BE2C (cell line): ENCODE results near the gene PSENEN.

Experiments used
- DNase-seq: peaks from one replicate; pipeline ENCODE4 v3.0.0-alpha.2; 2020
- H3K27me3 ChIP-seq: fragments of 250-450 bp; sonication (Bioruptor Pico); 2 replicates; pipeline ENCODE4 v1.5.1; 2020; ENCODE audit warnings: mild to moderate bottlenecking
- H3K36me3 ChIP-seq: fragments of 250-450 bp; sonication (Bioruptor Pico); 2 replicates; pipeline ENCODE4 v1.5.1; 2020; ENCODE audit warnings: mild to moderate bottlenecking
- H3K4me1 ChIP-seq: fragments of 250-450 bp; sonication (Bioruptor Pico); 2 replicates; pipeline ENCODE4 v1.5.1; 2020
- H3K4me3 ChIP-seq: 2 replicates; pipeline ENCODE4 v1.5.1; 2011; ENCODE audit warnings: low read depth, low read length
- H3K9me3 ChIP-seq: fragments of 250-450 bp; sonication (Bioruptor Pico); 2 replicates; pipeline ENCODE4 v1.5.1; 2020
- TF ChIP-seq, protein P1 (sequence below): IDR thresholded peaks from 2 replicates; pipeline ENCODE4 v1.5.1; 2012; ENCODE audit warnings: mild to moderate bottlenecking, low read depth, low read length

Gene PSENEN

DNA sequence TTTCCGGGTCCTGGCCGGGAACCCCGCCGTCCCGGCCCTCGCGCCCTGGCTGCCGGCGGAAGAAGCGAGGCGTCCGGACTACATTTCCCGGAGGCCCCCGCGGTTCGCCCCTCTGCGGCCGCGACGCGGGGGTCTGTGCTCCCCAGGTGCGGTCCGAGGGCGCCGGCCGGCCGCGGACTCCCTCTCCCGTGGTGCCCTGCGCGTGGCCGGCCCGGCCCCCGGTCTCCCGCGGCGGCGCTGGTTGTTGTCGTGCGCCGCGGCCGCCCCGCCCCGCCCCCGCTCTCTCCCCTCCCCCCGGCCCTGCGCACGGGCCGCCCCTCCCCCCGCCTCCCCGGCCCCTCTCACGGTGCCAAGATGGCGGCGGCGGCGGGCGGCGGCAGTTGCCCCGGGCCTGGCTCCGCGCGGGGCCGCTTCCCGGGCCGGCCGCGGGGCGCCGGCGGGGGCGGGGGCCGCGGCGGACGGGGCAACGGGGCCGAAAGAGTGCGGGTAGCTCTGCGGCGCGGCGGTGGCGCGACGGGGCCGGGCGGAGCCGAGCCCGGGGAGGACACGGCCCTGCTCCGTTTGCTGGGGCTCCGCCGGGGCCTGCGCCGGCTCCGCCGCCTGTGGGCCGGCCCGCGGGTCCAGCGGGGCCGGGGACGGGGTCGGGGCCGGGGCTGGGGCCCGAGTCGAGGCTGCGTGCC lies 27.6 kb upstream of the PSENEN start, which contains the start of gene KMT2B:
TSS of gene KMT2B (plus strand) at position 339 of the 680 bp plus-strand sequence. CDS start at position 355, 16 bp downstream.
- no peak for DNase-seq
- TF ChIP-seq, protein P1, sequence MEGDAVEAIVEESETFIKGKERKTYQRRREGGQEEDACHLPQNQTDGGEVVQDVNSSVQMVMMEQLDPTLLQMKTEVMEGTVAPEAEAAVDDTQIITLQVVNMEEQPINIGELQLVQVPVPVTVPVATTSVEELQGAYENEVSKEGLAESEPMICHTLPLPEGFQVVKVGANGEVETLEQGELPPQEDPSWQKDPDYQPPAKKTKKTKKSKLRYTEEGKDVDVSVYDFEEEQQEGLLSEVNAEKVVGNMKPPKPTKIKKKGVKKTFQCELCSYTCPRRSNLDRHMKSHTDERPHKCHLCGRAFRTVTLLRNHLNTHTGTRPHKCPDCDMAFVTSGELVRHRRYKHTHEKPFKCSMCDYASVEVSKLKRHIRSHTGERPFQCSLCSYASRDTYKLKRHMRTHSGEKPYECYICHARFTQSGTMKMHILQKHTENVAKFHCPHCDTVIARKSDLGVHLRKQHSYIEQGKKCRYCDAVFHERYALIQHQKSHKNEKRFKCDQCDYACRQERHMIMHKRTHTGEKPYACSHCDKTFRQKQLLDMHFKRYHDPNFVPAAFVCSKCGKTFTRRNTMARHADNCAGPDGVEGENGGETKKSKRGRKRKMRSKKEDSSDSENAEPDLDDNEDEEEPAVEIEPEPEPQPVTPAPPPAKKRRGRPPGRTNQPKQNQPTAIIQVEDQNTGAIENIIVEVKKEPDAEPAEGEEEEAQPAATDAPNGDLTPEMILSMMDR = no peak
- Histone ChIP-seq H3K27me3 (no peaks in the 10 kb centered on the region), H3K4me3 (peak within 1 kb of the TSS; percentile 87), H3K4me1 (no peaks in the 10 kb centered on the region; the same call in 1 of the 2 replicates), H3K36me3 (peaks cover 24% of the 10 kb centered on the region), H3K9me3 (no peaks in the 10 kb centered on the region)

DNA sequence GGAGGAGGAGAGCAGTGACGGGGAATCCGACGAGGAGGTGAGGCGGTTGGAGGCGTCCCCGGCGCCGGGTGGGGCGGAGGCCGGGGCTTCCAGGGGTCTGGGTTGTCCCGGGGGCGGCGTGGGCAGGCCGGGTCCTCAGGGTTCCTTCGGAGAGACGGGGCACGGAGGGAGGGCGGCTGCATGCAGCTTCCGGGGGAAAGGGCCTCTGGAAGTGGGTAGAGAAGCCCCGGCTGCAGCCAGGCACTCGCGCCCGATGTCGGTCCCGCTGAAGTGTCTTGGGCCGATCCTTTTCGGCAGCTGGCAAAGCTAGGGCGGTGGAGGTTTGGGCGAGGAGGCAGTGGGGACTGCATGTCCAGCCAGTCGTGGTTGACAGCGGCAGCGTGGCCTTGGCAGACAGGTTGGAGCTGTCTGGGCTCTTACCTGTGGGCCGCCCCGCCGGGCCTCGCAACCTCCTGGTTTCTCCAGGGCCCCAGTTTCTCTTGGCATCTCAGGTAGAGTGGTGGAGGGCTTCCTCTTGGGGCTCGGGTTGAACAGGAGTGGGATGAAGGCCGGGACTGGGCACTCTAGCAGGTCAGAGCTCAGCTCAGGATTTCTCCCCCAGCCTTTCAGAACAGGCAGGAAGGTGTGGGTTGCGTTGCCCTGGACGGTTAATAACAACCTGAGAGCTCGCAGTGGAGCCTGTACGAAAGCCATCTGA lies 27.0 kb upstream of the PSENEN start:
- DNase-seq = peak; percentile 43
- TF ChIP-seq, protein P1 = no peak
- H3K27me3 ChIP-seq = no peaks in the 10 kb centered on the region
- no peaks in the 10 kb centered on the region; the same call in 1 of the 2 replicates for H3K4me1 ChIP-seq
- peak overlapping the region; percentile 87 for H3K4me3 ChIP-seq
- H3K36me3 ChIP-seq = peaks cover 31% of the 10 kb centered on the region
- H3K9me3 ChIP-seq = no peaks in the 10 kb centered on the region

DNA sequence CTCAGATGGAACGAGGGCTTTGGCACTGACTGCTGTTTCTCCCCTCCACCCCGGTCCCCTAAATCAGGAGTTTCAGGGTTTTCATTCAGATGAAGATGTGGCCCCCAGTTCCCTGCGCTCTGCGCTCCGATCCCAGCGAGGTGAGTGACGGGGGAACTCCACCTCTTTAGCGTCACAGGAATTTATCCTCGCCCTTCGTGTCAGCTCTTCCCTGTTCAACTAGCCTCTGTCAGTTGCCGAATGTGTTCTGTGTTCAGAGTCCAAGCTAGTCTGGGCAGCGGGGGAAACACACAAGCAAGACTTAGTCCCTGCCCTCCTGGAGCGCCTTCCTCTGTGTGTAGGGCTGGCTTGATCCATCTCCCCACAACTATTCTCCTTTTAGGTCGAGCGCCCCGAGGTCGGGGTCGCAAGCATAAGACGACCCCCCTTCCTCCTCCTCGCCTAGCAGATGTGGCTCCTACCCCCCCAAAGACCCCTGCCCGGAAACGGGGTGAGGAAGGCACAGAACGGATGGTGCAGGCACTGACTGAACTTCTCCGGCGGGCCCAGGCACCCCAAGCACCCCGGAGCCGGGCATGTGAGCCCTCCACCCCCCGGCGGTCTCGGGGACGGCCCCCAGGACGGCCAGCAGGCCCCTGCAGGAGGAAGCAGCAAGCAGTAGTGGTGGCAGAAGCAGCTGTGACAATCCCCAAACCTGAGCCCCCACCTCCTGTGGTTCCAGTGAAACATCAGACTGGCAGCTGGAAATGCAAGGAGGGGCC lies 25.9 kb upstream of the PSENEN start:
- DNase-seq = no peak
- H3K9me3 ChIP-seq = no peaks in the 10 kb centered on the region
- no peaks in the 10 kb centered on the region for H3K4me1 ChIP-seq
- TF ChIP-seq, protein P1 = no peak
- no peaks in the 10 kb centered on the region for H3K27me3 ChIP-seq
- H3K4me3 ChIP-seq = peak overlapping the region; percentile 87
- peaks cover 41% of the 10 kb centered on the region for H3K36me3 ChIP-seq

DNA sequence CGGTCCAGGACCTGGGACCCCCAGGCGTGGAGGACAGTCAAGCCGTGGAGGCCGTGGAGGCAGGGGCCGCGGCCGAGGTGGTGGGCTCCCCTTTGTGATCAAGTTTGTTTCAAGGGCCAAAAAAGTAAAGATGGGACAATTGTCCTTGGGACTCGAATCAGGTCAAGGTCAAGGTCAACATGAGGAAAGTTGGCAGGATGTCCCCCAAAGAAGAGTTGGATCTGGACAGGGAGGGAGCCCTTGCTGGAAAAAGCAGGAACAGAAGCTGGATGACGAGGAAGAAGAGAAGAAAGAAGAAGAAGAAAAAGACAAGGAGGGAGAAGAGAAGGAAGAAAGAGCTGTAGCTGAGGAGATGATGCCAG lies 25.3 kb upstream of the PSENEN start:
- Histone ChIP-seq H3K27me3 (no peaks in the 10 kb centered on the region), H3K4me3 (no peak overlapping the region), H3K4me1 (no peaks in the 10 kb centered on the region), H3K9me3 (no peaks in the 10 kb centered on the region), H3K36me3 (peaks cover 47% of the 10 kb centered on the region)
- no peak for DNase-seq
- TF ChIP-seq, protein P1 = no peak

DNA sequence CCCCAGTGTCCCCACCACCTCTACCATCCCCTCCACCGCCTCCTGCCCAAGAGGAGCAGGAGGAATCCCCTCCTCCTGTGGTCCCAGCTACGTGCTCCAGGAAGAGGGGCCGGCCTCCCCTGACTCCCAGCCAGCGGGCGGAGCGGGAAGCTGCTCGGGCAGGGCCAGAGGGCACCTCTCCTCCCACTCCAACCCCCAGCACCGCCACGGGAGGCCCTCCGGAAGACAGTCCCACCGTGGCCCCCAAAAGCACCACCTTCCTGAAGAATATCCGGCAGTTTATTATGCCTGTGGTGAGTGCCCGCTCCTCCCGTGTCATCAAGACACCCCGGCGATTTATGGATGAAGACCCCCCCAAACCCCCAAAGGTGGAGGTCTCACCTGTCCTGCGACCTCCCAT lies 24.8 kb upstream of the PSENEN start:
- Histone ChIP-seq H3K9me3 (no peaks in the 10 kb centered on the region), H3K4me1 (no peaks in the 10 kb centered on the region), H3K4me3 (no peak overlapping the region), H3K27me3 (no peaks in the 10 kb centered on the region), H3K36me3 (peaks cover 52% of the 10 kb centered on the region)
- TF ChIP-seq, protein P1 = no peak
- no peak for DNase-seq
